ENCODE measurements around the gene SLIT3.

DNA sequence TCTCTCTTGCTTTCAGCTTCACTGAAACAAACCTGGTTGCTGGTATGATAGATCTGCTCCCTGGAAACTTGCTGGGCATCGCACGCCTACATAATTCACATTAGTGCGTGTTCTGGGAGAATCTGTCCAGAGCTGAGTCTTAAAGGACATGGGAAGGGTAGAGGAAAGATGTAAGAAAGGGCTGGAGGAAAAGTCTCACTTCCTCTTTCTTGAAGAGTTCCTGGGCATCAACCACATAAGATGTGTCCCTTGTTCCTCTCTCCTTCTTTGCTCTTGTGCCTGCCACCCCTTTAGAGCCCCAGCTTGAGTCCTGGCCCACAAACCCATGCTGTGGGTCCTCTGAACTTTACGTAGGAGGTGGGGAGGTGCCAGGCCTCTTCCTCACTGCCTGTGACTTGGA is 516.5 kb downstream of the SLIT3 start:
- TF ChIP-seq, protein P1, sequence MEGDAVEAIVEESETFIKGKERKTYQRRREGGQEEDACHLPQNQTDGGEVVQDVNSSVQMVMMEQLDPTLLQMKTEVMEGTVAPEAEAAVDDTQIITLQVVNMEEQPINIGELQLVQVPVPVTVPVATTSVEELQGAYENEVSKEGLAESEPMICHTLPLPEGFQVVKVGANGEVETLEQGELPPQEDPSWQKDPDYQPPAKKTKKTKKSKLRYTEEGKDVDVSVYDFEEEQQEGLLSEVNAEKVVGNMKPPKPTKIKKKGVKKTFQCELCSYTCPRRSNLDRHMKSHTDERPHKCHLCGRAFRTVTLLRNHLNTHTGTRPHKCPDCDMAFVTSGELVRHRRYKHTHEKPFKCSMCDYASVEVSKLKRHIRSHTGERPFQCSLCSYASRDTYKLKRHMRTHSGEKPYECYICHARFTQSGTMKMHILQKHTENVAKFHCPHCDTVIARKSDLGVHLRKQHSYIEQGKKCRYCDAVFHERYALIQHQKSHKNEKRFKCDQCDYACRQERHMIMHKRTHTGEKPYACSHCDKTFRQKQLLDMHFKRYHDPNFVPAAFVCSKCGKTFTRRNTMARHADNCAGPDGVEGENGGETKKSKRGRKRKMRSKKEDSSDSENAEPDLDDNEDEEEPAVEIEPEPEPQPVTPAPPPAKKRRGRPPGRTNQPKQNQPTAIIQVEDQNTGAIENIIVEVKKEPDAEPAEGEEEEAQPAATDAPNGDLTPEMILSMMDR (conservative IDR thresholded peaks at IDR 0.05; ENCODE audit: low read depth, low read length), result no peak
- no peak for TF ChIP-seq EZH2phosphoT487 (IDR thresholded peaks at IDR 0.05; ENCODE audit: borderline replicate concordance, low read length)

Measured in PC-3 (cell line).